Left forelimb (tissue), 1 donor: ENCODE measurements around the gene KSR2.
"Not testable (repeated sequence)": the region's sequence is repeated elsewhere in the genome, so short reads cannot be mapped to it uniquely, and the experiment has no call there.

ENCODE experiments used
- DNase-seq: peaks from one replicate; pipeline ENCODE4 v3.0.0-alpha.2; 2018; ENCODE audit warnings: low spot score

The KSR2 gene

DNA sequence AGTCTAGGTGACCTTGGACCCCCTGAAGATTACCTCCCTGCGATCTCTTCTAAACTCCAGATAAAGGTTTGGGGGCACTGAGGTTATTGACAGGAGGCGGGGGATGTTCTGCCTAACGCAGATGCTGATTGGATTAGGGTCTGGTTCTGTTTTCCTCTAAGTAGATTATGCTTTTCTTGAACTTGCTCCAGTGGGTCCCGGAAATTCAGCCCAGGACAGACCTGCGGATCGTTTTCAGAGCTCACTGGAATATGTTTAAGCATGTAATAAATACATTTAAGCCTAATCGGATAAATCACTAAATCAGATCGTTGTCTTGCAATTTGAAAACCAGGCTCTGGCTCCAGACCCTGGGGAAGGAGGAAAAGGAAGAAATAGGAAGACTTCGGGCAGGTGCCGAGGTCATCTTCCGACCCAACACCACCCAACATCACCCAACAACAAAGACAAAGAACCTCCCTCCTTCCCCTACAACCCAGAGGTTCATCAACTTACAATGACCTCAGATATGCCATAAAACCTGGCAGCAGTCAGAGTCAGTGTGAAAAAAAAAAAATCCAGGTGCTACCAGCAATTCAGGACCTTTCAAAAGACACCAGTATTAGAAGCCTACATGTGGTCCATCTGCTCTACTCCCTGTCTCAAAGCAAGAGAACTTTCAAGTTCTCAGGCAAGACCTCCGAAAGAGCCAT, 148.4 kb downstream of the KSR2 start:
- DNase-seq: no peak

DNA sequence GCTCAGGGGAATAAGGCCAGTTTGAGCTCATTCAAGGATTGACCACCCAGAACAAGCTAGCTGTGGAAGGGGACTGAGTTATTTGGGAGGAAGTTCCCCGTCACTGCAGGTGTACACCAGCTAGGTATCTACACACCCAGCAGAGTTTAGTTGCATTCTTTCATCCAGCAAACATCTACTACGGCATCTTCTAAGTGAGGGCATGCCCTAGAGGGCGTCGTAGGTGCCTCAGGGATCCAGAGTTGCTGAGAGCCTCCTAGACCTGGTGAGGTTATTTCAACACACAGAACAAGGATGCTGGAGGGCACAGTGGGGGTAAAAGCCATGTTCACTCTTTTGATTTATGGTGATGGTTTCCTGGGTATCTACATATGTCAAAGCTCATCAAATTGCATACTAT, 149.6 kb downstream of the KSR2 start:
- DNase-seq: no peak

DNA sequence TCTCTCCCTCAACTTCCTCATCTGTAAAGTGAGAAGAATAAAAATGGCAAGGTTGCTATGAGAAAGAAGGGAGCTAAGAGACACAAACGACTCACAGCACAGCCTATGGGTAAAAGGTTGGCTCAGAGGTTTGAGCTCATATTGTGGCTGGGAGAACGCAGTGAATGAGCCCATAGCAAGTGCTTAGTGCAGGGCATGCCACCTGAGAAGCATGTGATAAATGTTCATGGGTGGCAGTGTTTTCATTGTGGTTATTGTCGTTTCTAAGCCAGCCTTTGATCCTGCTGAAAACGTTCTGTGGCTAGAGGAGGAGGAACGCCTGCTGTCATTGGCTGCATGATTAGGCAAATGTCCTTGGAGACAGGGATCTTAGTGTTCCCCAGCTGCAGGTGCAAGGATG, 150.4 kb downstream of the KSR2 start:
- DNase-seq: no peak

DNA sequence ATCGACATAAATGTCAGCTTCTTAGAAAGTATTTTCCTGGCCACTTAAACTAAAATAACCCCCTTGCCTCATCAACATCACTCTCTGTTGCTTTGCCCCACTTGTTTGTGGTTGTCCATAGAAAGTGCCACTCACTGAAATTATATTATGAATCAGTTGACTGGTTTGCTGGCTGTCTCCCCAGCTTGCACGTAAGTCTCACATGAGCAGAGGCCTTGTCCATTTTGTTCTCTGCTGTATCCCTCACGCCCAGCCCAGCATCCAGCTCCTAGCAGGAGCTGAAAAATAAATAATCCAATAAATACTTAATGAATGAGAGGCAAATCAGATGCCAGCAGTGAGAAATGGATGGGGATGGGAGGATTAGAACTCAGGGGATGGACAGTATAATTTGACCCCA, 159.3 kb downstream of the KSR2 start:
- no peak for DNase-seq

DNA sequence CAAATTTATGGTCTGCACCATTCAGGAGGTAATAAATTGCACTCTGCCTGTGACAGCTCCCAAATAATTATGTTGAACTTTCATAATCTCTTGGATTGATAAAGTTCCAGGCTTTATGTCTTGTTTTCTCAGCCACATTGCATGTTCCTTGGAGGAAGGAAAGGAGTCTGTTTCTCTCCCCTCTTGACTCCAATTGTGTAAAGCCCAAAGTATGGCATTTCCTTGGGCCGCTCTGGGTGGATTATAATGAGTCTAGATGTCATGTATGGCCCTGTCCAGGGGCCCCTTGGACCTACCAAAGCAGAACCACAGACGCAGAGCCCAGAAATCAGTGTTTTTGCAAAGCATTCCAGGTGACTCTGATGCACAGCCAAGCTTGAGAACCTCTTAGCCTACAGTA, 160.8 kb downstream of the KSR2 start:
- DNase-seq: no peak

DNA sequence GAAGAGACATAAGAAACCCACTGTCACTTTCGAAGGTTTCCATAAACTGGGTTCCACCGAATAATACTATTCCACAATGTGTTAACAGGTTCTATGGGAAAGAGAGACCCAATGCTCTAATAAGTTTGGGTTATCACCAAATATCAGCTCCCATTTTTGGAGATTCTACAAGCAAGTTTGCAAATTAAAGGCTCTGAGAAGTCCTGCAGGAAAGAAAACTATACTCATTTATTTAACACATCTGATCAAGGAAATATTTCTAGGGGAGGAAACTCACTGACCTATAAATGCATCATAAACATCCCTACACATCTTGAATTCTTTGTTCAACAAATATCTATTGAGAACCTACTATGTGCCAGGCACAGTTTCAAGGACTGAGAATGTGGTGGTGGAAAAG, 161.4 kb downstream of the KSR2 start:
- no peak for DNase-seq

DNA sequence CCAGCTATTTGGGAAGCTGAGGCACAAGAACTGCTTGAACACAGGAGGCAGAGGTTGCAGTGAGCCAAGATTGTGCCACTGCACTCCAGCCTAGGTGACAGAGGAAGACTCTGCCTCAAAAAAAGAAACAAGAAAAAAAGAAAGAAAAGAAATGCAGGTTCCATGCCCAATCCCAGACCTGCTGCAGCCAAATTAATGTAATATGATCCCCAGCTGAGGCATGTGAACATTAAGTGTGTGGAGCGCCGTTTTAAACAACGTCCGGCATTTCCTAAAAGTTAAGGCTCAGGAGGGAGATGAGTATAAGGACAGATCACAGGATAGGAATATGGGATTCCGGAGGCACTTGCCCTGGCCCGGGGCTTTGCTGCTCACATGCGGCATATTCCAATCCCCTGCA, 162.9 kb downstream of the KSR2 start:
- DNase-seq: no peak

DNA sequence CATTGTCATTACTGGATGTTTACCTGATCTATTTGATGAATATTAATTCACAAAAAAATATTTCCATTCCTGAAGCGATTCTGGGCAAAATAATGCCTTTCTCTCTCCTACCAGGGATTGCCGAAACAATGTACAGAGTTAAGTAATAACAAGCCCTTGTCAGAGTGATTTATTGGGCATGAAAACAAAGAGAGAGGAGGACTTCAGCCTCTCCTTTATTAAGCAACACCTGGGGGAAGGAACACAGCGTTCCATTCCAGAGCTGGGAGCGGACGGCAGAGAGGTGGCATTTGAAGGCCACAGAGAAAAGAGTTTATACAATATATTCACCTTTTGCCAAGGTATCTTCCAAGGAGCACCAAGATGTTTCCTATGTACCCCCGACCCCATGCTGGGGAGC, 165.8 kb downstream of the KSR2 start:
- DNase-seq: no peak

DNA sequence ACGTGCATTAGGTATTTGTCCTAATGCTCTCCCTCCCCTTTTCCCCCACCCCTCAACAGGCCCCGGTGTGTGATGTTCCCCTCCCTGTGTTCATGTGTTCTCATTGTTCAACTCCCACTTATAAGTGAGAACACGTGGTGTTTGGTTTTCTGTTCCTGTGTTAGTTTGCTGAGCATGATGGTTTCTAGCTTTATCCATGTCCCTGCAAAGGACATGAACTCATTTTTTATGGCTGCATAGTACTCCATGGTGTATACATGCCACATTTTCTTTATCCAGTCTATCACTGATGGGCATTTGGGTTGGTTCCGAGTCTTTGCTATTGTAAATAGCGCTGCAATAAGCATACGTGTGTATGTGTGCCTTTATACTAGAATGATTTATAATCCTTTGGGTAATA, 168.1 kb downstream of the KSR2 start:
- DNase-seq: not testable (repeated sequence)

DNA sequence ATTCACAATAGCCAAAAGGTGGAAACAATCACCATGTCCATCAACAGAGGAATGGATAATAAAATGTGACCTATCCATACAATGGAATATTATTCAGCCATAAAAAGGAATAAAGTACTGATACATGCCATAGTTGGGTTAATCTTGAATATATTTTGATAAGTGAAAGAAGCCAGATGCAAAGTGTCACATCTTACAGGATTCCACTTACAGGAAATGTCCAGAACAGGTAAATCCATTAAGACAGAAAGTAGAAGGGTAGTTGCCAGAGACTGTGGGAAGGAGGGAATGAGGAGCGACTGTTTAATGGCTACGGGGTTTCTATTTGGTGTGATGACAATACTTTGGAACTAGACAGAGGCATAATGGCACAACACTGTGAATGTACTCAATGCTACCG, 171.6 kb downstream of the KSR2 start:
- no peak for DNase-seq

DNA sequence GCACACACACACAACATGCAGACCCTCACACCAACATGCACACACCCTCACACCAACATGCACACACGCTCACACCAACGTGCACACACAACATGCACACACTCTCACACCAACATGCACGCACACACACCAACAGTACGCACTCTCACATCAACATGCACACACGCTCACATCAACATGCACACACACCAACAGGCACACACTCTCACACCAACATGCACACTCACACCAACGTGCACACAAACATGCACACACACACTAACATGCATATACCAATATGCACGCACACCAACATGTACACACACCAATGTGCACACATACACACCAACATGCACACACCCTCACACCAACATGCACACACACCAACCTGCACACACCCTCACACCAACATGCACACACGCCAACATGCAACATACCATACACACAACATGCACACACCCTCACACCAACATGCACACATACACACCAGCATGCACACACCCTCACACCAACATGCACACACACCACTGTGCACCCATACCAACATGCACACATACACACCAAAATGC, 175.8 kb downstream of the KSR2 start:
- DNase-seq: no peak

DNA sequence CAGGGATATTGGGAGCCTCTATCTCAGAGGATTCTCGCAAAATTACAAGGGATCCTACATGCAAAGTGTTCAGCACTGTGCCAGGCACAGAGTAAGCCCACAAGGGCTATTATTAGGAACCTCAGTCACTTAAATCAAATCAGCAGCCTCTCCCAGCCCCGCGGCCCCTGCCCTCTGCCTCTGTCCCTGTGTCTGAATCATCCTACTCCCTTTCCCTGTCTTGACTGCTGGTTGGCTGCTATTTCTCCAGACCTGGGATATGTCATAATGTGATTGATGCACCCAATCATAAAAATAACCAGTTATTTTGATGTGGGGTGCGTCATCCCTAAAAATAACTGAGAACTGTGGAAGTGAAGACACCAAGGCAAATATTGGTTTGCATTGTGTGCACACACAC, 176.3 kb downstream of the KSR2 start:
- no peak for DNase-seq

DNA sequence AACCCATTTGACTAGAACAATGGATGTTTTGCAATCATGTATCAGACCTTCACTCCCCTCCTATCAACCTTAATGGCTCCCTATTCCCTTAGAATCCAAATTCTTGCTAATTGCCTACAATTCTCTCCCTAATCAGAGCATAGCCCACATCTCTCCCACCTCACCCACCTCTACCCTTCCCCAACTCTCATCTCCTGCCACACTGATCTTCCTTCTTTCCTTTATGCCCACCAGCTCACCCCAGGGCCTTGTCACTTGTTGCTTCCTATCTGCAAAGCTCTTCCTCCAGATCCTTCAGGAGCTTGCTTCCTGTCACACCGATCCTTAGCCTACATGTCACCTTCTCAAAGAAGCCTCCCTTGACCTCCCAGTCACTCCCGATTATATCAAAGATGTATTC, 177.8 kb downstream of the KSR2 start:
- no peak for DNase-seq

DNA sequence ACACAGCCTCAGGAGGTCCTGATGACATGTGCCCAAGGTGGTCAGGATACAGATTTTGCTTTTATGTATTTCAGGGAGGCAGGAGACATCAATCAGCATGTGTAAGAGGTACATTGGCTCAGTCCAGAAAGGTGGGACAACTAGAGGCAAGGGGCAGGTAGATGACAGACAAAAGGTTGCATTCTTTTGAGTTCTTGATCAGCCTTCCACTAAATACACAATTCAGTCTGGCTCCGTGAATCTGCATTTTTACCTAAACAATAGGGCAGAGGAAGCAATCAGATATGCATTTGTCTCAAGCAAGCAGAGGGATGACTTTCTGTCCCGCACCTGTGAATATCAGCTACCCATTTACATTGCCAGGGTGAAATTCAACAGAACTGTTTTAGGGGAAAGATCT, 178.6 kb downstream of the KSR2 start:
- no peak for DNase-seq

DNA sequence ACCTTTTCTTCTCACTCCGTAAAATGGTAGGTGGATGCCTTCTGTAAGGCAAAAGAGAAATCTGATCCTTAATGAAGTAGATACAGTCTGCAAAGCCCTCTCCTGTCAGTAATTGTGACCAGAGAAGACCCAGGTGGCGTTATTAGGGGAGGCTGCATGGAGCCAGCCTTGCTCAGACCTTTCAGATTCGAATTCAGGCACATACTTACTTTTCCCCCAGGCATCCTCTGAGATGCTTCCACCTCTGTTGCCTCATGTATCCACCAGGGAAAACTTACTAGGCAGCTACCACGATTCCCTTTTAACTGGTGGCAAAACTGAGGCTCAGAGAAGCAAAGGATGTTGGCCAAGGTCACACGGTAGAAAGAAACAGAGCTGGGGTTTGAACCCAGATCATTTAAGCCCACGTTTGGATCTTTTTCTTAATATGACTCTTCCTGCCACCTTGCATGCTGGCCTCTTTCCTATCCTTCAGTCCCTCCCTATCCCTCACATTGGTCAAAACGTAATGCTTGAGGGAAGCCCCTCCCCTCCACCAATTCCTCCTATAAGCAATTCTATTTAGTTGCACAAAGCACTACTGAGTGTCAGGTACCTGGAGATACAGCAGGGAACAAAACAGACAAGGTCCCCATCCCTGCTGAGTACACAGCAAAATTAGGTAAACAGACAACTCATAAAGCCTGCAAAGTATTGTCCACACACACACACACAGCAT, 179.4 kb downstream of the KSR2 start:
- DNase-seq: no peak

DNA sequence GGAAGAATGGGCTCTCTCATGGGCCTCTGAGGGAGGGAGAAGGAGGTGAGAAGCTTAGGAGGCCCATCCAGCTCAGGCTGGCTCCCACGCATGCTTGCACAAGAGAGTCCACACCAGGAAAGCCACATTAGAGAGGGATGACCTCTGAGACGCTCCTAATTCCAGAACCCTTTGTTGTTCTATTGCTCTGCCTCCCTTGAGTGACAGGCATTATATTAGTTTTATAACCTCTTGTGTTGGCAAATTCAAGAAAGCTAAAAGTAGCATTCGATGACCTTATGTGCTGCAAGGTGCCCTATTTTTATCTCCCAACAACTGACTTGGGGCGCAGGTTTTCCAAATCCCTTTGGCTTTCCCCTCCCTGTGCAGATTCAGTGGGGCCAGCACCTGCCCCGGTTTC, 190.1 kb downstream of the KSR2 start:
- no peak for DNase-seq

DNA sequence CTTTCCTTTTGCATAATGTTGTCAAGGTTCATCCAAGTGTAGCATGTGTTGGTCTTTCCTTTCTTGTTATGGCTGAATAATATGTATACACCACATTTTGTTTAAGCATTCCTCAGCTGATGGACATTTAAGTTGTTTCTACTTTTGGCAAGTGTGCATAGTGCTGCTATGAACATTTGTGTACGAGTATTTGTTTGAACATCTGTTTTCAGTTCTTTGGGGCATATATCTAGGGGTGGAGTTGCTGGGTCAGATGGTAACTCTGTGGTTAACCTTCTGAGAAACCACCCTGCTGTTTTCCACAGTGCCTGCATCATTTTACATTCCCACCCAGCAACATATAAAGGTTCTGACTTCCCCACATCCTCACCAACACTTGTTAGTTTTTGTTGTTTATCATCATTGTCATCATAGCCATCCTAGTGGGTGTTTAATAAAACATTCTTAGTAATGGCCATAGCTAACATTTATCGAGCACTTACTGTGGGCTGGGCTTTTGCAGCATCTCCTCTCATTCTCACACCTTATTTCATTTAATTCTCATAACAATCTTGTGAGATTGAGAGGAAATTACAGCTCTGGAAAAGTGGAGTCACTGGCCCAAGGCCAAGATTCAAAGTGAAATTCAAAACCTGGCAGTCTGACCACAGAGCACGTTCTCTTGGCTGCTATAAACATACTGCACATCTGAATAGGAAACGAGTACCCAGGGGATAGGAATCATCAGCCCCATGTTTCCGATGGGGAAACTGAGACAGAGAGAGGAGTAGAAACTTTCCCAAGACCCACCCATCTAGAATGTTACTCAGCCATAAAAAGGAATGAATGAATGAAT, 193.6 kb downstream of the KSR2 start:
- DNase-seq: no peak

DNA sequence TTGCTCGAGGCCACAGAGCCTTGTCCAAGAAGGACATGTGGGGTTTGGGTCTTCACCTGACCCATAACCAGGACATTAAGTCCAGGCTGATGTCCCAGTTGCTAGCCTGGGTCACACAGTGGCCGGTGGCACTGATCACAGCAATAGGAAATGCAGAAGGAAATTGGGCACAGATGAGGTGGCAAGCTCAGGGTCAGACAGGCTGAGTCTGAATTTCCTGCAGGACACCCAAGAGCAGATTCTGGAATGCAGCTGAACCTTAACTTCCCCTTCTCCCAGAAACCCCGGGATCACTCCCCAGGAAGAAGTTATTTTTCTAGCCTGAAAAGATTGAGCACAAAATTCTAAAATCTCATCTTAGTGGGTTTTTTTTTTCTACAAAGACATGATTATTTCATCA, 199.9 kb downstream of the KSR2 start:
- no peak for DNase-seq

DNA sequence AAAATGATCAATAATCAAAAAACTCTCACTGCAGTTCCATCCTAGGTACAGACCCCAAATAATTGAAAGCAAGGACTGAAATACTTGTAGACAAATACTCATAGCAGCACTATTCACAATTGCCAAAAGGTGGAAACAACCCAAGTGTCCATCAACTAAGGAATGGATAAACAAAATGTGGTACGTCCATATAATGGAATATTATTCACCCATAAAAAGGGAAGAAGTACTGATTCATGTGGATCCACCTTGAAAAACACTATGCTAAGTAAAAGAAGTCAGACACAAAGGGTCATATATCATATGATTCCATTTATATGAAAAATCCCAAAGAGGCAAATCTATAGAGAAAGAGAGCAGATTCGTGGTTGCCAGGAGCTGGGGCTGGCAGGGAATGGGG, 202.8 kb downstream of the KSR2 start:
- no peak for DNase-seq

DNA sequence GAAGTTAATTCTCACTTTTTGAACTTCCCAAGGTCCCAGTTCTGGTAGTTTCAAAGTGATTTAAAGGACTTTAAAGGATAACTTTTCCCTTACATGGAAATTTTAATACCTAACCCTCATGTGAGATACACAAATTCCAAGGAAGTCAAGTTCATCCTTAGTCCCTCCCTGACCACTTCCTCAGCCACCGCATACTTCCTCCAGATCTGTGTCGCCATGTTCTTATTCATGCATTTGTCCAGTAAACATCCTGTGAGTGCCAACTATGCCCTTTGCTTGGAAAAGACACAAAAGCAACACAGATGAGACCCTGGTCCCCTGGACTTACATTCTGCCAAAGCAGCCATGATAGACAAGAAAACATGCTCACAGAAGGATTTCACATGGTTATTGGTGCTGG, 206.6 kb downstream of the KSR2 start:
- DNase-seq: no peak

DNA sequence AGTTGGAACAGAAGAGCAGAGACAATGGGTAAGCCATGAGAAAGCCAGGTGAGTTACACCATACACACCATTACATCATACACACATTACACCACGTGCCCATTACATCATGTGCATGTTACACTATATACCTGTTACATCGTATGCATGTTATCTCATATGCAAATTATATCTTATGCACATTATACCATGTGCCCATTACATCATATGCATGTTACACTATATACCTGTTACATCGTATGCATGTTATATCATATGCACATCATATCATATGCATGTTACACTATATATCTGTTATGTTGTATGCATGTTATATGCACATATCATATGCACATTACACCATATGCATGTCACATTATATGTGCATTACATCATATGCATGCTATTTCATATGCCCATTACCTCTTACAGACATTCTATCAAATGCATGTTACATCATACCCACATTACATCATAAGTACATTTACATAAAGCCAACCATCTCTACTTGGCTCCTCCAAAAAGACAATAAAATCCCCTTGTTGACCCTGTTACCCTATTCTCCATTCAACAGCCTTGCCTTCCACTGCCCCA, 207.2 kb downstream of the KSR2 start:
- DNase-seq: no peak

DNA sequence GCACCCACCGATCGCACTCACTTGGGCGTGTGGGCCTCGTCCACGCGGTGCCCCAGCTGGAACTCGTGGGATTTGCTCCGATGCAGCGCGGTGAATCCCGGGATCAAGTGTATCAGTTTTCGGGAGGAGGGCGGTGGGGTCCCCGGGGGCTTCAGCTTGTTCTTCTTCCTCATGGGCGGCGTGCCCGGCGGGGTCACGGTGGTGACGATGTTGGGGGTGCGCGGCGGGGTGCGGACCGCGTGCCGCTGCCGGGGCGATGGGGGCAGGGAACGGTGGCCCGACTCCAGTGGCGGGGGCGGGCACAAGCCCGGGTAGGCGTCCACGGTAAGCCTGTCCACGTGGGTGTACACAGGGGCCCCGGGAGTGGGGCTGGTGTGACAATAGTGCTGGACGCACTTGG, 207.8 kb downstream of the KSR2 start:
- no peak for DNase-seq

DNA sequence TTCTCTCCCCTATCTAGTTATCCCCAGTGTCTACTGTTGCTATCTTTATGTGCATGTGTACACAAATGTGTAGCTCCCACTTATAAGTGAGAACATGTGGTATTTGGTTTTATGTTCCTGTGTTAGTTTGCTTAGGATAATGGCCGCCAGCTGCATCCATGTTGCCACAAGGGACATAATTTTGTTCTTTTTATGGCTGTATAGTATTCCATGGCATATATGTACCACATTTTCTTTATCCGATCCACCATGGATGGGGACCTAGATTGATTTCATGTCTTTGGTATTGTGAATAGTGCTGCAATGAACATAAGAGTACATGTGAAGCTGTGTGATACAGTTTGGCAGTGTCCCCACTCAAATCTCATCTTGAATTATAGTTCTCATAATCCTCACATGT, 218.1 kb downstream of the KSR2 start:
- DNase-seq: no peak
